Stimulated activated CD4-positive, alpha-beta T cell treated with anti-CD3 and anti-CD28 coated beads, Interleukin-1b, Interleukin-23, amount 100 ng/mL, for 48 hours (primary cell): ENCODE results near the gene PCSK6.
A peak's percentile ranks its signal among the peaks of the same experiment; 100 is the strongest.

ENCODE experiments used
- DNase-seq: peaks from one replicate; pipeline ENCODE4 v3.0.0-alpha.2; 2020

Gene PCSK6

DNA sequence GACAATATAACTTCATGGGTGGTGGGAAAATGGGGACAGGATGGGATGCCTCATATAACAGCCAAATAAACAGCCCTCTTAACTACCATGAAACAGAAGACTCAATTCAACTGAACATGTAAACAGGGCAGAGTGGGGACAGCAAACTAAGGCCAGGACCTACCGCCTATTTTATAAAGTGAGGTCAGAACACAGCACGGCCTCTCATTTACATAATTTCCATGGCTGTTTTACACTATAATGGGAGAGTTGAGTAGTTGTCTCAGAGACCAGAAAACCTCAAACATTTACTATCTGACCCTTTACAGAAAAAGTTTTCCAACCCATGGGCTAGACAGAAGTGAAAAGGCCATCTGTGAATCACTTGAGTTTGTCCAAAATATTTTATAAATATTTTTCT is 137.8 kb downstream of the PCSK6 start:
- no peak for DNase-seq

DNA sequence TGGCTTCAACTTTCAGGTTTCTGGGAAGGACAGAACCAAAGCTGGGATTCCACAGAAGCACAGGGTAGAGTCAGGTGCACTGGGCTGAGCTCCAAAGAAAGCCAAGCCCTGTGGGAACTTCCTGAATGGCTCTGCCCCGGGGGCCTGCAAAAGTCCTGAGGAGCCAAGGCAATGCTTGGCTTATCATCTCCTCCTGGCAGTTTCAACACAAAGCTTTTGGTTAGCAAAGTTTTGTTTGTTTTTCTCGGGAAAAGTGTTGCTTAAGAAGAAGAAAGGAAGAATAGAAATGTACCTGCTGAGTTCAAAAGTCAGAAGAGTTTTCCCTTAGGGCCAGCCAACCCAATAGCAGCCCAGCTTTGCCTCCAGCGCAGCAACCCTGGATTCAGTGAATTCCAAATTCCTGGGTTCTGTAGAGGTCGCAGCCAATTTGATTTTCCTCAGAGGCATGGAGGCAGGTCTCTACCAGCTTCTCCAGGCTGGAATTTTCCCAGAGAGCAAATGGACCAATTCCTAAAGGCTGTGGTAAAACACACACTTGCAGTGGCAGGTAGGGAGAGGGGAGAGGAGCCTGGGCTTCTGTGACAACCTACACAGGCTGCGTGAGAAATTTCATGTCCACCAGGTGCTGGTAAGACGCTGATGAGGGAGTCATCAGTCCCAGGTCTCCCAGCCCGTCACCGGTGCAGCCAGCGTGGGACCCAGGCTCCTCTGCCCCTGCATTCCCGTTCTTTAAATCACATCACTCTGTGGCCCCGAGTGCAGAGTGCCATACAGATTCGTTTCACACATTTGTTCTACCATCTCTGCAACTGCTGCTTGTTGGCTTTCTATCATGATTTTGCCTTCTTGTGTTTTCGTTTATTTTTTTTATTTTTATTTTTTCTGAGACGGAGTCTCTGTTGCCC is 140.2 kb downstream of the PCSK6 start:
- no peak for DNase-seq

DNA sequence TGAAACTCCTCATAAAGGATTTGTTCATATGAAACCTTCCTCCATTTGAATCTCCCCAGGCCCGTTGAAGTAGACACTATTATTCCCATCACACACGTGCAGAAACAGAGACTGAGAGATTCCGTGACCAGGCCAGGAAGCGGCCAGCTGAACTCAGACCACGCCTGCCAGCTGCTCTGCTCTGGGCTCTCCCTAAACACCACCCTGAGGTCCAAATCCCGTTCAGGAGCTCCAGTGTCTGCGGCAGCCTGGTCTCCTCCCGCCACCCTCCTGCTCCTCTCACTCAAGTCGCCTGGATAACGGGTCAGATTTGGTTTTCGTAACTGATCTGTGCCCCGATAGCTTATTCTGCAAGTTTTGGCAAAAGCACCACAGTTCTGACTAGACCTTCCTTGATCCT is 140.9 kb downstream of the PCSK6 start:
- DNase-seq, result no peak

DNA sequence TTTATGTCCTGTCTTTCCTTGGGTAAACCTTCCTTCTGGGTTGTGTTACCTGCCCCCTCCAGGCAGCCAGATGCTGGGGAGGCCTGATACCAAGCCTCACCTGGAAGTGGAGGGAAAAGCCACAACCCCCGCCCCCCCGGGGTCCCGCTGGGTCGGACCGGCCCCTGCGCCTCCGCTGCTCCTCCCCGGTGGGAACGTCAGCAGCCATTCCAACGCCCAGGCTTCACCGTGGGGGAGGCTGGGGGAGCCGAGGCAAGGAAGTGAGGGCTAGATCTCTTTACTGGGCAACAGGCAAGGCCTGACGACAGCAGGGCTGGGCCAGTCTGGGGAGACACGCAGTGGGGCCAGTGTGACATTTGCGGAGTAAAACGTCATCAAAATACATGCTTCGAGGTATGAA is 141.5 kb downstream of the PCSK6 start:
- DNase-seq, result no peak

DNA sequence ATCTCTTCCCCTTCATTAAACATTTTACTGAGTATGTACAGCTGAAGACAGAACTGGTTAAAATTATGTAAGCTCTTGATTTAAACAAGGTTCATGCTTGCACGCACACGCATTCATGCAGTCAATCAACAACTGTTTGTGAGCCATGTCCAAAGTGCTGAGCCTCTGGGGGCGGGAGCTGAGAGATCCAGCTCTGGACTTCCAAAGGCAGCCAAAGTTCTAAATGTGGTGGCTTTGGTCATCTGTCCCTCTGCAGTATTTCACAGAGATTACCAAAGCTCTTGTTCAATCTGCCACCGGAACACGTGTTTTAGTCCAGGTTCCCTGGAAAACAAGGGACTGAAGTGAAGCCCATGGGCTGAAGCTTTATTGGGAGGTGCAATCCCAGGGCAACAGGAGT is 142.1 kb downstream of the PCSK6 start:
- no peak for DNase-seq

DNA sequence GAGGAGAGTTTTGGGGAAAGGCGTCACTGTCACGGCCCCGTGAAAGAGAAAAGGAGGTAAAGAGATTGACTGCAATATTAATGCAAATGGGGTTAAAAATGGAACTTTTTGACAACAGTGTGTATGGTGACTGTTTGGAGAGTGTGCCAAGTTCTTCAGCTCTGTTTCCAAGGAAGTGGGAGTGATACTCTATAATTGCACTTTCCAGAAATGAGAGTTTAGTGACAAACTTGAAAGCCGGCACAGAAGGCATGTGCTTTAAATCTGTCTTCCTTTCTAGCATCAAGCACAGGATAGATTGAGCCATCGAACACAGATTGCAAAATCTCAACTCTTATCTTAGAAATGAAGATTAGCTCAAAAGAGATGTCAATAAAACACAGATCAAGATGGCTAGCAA is 142.6 kb downstream of the PCSK6 start:
- DNase-seq, result no peak

DNA sequence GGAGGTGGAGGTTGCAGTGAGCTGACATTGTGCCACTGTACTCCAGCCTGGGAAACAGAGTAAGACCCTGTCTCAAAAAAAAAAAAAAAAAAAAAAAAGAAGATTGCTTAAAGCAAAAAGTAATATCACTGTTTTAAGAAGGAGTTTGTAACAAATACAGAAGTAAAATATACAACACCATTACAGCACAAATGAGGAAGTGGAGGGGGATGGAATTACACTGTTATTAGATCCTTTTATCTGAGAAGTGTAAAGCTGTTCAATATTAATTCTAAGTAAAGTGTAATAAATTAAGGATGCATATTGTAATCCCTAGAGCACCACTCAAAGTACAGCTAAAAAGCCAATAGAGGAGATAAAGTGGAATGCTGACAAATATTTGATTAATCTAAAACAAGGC is 147.5 kb downstream of the PCSK6 start:
- no peak for DNase-seq

DNA sequence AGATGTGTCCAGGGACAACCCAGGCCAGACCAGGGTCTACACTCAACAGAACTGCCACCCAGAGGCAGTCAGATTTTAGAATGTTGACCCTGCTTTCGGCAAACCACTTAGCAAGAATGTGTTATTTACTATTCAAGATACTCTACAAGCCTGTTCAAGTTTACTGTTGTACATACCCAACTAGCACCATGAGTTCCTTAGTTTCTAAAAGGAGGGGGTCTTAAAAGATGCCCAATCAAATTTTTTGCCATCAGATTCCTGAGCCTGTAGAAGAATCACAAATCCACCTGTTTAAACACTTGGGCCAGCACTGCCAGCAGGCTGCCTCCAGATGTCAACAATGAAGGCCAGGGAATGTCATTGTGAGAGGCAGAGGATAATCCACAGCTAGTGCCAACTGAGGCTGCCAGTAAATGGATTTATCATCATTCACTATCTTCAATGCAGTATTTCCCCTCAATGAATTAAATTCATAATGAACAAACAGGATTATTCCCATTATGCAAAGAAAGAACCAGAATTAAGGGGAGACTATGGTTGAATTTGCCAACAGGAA is 150.9 kb downstream of the PCSK6 start:
- DNase-seq, result no peak

DNA sequence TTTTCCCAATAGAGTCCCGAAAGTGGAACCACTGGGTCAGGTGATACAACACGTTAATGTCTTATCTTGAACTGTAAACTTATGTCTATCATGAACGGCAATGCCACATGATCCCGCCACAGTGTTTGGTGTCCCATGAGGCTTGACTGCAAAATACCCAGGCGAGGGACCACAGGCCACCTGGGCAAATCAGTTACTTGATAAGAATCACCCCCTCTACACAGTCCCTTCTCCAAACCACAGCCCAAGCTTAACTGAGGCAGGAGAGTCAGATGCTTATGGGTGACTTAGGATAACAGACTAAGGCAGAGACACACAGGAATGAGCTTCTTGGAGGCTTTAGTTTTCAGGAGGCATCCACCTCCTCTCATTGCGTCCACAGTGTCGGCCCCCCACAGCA is 151.5 kb downstream of the PCSK6 start:
- DNase-seq, result no peak

DNA sequence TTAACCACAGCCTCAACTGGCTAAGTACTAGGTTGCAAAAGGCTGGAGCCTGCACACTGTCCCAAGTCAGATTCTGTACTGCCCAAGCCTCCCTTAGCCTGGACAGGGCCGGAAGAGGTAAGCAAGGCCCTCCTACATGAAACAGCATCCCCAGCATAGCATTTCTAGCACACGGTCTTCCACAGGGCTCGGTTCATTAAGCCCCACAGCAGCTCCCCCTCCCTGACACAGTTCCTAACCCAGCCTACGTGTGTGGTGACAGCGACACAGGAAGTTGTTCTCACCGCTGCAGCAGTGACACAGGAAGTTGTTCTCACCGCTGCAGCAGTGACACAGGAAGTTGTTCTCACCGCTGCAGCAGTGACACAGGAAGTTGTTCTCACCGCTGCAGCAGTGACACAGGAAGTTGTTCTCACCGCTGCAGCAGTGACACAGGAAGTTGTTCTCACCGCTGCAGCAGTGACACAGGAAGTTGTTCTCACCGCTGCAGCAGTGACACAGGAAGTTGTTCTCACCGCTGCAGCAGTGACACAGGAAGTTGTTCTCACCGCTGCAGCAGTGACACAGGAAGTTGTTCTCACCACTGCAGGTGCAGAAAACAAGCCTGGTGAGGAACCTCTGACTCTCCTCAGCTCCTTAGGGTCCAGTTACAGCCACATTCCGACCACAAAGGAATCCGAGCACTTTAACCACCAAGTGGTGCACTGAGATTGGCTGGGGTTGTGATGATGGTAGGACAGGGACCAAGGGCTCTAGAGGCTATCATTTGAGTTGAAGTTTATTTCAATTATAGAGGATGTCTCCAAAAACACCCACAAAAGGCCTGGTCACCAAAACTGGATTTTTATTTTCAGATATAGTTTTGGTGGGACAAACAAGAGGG is 155.4 kb downstream of the PCSK6 start:
- DNase-seq, result peak; percentile 65

DNA sequence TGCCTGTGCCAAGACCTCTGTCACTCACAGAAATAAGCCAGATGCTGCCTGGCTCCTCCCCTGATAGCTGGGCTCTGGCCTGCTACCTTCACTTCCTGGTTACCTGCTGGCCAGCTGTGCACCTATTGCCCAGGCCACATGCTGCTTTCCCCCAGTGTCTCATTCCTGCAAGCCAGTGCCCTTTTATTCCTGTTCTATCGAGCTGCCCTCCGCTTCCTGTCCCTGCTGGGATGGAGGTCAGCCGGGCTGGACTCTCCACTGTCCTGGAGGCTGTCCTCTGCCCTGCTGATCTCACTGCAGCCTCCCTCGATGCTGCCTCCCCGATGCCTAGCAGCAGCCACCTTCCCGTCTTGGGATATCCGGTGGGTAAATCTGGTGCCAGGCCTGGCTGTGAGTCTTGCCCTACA is 157.4 kb downstream of the PCSK6 start:
- no peak for DNase-seq

DNA sequence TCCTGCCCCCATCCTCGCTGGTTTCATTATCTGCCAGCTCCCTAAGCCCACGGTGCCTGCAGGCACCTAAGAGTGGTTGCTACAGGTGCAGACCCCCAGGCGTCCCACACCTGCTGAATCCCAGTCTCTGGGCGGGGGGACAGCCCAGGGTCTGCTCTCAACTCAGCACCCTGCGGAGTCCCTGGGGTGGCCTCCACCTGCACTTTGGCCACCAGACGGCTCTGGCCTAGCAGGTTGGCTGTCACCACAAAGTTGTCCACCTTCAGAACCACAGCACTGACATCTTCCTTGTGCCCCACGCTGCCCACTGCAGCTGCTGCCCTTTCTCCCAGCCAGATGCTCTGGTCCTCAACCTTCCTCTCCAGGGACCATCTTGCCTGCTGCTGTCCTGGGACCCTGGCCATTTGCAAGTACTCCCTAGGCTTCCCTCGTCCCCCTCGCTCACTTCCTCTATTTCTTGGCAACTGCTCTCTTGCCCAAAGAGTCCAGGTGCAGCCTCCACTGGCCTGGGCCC is 159.6 kb downstream of the PCSK6 start:
- no peak for DNase-seq

DNA sequence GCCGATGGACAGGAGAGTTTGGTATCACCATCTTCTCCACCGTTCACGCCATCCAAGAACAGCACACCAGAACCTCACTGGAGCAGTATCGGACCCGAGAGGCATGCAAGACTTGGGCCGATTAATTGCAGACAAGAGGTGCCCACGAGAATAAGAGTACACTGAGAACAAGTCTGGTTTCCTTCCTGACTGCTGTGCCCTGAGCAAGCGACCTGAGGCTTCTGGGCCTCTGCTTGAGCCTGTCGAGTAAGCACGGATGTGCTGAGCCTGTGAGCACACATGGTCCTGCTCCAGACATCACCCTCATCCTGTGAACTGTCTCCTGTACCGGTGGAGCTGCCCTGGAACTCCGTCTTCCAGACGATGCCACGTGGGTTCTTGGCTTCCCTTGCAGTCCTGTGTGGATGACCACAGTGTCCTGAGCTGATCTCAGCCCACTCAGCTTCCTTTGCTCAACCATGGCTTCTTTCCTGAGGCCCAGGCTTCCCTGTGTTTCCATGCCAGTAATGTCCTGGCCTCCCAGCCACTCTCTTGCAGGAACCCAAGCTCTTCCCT is 160.1 kb downstream of the PCSK6 start:
- DNase-seq, result no peak

DNA sequence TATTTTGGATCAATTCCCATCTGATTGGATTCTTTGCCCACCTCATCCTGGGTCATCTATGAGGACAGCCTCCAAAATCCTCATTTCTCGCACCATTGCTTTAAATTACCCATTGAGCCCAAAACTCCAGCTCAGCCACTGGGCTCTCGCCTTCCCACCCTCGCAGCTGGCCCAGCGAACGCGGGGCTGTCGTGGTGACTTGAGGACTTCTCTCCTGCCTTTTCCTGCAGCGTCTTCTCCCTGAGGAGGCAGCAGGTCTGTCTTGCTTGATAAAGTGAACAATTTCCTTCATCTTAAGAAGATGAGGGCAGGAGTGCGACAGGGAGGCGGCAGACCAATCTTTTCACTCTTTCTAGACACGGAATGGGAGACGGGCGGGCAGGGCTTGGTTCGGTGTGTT is 161.5 kb downstream of the PCSK6 start:
- DNase-seq, result no peak

DNA sequence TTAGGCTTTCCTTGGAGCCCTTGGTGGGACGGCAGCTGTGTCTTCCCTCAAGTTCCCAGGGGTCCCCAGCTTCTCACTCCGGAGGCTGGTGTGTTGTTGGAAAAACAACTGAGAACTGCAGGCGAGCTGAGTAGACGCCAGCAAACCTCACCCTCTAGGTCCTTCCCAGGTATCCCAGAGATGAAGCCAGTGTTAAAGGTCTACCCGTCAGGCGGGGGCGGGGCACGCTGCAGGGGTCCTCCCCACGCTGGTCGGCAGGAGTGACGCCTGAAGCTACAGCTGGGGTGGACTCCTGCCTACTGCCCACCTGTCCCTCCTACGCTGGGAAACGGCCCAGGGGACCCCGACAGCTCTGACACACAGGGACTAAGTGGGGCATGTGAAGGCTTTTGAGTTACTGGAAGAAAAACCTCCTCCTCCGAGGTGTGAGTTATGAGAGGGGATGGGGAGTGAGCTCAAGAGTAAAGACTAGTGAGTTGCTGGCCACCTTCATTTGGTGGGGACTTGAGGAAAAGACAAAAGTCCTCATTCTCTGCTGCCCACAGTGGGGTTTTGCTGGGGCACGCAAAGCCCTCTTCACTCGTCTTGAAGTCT is 162.3 kb downstream of the PCSK6 start:
- no peak for DNase-seq

DNA sequence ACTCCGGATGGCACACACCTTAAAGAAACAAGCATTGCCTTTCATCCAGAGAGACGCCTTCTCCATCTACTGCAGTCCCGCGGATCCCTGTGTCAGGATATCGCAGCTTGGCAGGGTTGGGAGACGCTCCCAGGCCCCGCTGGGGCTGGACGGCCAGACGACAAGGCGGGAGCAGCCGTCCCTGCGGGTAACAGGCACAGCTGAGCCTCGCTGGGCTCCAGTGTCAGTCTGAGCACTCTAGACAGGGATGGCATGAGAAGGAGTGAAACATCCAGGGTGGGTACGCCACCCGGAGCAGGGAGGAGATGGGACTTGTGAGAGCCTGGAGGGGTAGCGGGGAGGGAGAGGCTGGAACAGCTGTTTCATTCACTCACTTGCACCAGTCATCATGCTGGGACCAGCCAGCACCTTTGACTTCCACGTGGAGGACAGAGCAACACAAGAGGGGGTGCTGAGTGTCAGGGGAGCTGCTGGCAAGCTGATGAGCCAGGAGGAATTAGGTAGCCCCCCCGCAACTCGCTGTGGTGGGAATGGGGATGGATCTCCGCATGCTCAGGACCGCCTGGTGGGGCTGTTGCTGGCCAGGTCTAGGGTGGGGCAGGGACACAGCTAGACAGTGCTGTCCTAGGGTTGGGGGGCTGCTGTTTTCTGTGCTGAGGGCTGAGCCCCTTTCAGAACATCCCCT is 162.9 kb downstream of the PCSK6 start:
- no peak for DNase-seq

DNA sequence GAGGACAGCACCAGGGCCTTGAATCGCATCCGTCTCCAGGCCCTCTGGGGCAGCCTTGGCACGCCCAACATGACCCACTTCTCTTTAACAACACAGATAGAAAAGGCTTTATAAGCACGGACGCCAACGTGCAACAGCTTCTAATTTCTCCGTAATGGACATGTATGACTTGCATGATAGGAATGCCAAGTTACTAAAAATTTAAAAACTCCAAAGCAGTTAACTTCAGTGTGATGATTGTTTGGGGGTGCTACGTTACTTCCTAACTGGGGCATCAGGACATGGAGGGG is 163.5 kb downstream of the PCSK6 start:
- no peak for DNase-seq

DNA sequence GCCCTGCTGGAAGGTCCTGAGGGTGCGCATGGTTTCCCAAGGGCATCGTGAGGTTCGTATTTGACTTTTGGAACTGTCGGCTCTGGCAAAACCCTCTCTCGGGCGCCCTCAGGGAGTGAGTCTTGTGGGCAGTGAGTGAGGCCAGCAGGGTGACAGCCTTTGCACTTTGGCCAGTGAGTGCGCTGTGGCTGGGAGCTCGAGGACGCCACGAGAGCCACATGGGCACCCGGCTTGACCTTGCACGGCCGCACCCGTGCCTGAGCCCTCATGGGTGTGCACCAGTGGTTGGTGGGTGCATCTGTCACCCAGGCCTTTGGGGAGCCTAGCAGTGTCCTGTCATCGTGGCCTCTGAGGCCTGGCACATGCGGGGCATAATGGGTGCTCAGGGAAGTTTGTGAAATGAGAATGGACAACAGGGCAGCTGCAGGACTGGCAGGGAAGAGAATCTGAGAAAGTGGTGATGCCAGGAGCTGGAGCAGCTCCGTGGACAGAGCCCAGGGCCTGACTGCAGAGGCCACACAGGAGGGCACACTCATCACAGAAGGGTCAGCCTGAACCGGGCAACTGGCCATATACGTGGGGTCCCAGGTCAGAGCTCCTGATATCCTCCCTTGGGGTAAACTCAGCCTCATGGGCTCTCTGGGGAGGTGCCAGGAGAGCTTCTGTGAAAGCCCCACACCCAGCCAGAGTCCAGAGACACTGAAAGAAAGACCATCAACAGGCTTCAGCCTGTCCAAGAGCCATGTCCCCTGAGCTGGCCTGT is 164.1 kb downstream of the PCSK6 start:
- no peak for DNase-seq

DNA sequence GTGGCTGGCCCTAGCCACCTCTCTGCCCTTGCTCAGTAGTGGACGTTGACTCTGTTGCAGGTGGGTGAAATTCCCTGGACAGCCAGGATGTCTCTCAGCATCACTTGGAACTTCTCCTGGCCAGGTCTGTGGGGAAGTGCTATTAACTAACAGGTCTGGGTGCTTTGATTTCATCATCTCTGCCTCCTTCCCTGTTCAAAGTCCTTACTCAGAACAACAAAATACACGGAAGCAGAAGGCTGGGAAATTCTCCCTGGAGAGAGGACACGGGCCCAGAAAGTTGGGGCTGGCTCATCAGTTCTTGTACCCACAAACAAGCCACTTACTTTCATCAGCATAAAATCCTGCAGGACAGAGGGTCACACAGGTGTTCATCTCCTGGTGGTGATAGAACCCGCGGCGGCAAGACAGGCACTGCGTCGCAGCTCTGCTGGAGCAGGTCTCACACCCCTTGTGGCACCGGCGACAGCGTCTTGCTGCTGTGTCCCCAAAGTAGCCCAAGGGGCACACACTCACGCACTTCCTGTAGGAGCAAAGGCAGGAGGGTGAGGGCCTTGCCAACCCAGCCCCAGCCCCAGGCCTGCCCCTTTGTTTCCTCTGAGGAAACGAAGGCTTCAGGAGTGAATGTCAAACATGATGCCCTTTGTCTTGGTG is 164.9 kb downstream of the PCSK6 start:
- no peak for DNase-seq

DNA sequence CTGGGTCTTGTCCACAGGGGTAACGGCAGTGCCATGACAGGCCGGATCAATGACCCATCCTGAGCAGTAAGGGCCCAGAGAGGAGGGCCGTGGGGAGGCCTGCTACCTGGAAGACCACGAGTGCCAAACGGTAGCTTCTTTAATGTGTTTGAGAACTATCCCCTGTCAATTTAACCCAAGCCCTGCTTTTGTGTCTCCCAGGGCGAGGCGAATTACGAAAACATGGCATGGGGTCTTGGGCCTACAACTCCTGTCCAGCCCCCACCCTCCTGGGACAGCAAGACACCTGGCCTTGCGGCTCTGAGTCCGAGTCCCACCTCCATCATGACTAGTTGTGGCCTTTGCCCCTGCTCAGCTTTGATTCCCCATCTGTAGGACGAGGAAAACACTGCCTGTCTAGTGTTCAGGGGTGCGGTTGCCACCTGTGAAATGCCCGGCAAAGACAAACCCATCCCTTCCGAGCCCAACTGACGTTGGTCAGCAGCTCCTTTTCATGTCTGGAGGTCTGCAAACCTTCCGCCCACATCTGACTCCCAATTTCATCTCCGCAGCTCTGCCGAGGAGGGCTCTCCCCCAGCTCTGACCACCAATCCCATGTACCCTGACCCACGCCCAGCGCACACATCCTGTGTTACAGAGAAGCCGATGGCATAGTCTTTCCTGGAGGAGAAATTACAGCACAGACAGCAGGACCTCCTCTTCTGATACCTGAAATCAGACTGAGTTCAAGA is 165.5 kb downstream of the PCSK6 start:
- DNase-seq, result no peak
